Osteocyte (in vitro differentiated cells): Measurements from ENCODE around the gene LUZP2. TPM values are rescaled to one million over a fixed set of nuclear protein-coding genes. Genes with fewer than 3 reads are reported as not detected.

Source experiments
- DNase-seq: peaks from one replicate; pipeline ENCODE4 v3.0.0; 2021; ENCODE audit warnings: mixed read lengths; ENCODE audit not compliant: unreplicated experiment; ENCODE audit errors: extremely low spot score
- H3K27ac Mint-ChIP-seq: one replicate; pipeline ENCODE4 v1.8.0; 2021; ENCODE audit warnings: mild to moderate bottlenecking, mixed read lengths; ENCODE audit not compliant: unreplicated experiment
- H3K27me3 Mint-ChIP-seq: one replicate; pipeline ENCODE4 v1.8.0; 2021; ENCODE audit warnings: mixed read lengths; ENCODE audit not compliant: unreplicated experiment
- H3K36me3 Mint-ChIP-seq: one replicate; pipeline ENCODE4 v1.8.0; 2021; ENCODE audit warnings: mixed read lengths; ENCODE audit not compliant: unreplicated experiment
- H3K4me1 Mint-ChIP-seq: one replicate; pipeline ENCODE4 v1.8.0; 2021; ENCODE audit warnings: mixed read lengths; ENCODE audit not compliant: unreplicated experiment
- H3K4me3 Mint-ChIP-seq: one replicate; pipeline ENCODE4 v1.8.0; 2021; ENCODE audit warnings: mild to moderate bottlenecking, moderate library complexity, mixed read lengths; ENCODE audit not compliant: unreplicated experiment
- H3K9me3 Mint-ChIP-seq: one replicate; pipeline ENCODE4 v1.8.0; 2021; ENCODE audit warnings: mixed read lengths; ENCODE audit not compliant: unreplicated experiment
- CTCF ChIP-seq: fragments of 200-600 bp; sonication (generic); IDR thresholded peaks from 2 replicates; pipeline ENCODE4 v1.5.0; 2021; ENCODE audit warnings: antibody characterized with exemption, mild to moderate bottlenecking, moderate library complexity
- long read RNA-seq: library from polyadenylated mRNA; unstranded; transcript quantifications from one replicate; pipeline ENCODE4 v2.0.0, GENCODE V29; 2021
- total RNA-seq: library from RNA; stranded (reverse); gene quantifications from 2 replicates; pipeline ENCODE4 v1.2.1, GENCODE V29; 2021

Gene LUZP2
- 2.7 and 3.5 TPM in 2 replicates for total RNA-seq
- long read RNA-seq, partial matches to known transcripts: 0 of 1 reads
- long read RNA-seq, other reads (novel, unspliced or antisense): 1 of 1 reads

- H3K27ac Mint-ChIP-seq: peak within 1 kb of the TSS; percentile 15
- H3K4me1 Mint-ChIP-seq: peaks cover 13% of the 10 kb centered on the region
- peak; percentile 84 for DNase-seq
- H3K9me3 Mint-ChIP-seq: no peaks in the 10 kb centered on the region
- peaks cover 33% of the 10 kb centered on the region for H3K27me3 Mint-ChIP-seq
- H3K4me3 Mint-ChIP-seq: peak within 1 kb of the TSS; percentile 85
- no peaks in the 10 kb centered on the region for H3K36me3 Mint-ChIP-seq
- peak; percentile 34 for TF ChIP-seq CTCF
These were observed at the start of gene LUZP2 for GRCh38 chr11:24496736-24497725. TSS of gene LUZP2 (plus strand) at chr11:24497053.

GRCh38 chr11:24453129-24453718 lies 43.6 kb upstream of the LUZP2 start:
- Mint-ChIP-seq H3K27me3 (peaks cover 2% of the 10 kb centered on the region), H3K9me3 (no peaks in the 10 kb centered on the region), H3K4me1 (peaks cover 2% of the 10 kb centered on the region)

GRCh38 chr11:24457985-24458384 lies 38.9 kb upstream of the LUZP2 start:
- Mint-ChIP-seq H3K4me1 (no peaks in the 10 kb centered on the region), H3K4me3 (no peak overlapping the region)
- no peak for TF ChIP-seq CTCF

More at GRCh38 chr11:24453129-24453718, 43.6 kb upstream of the LUZP2 start:
- no peak for TF ChIP-seq CTCF
- Mint-ChIP-seq H3K4me3 (no peak overlapping the region), H3K27ac (no peak overlapping the region), H3K36me3 (no peaks in the 10 kb centered on the region)
- DNase-seq: no peak

DNA sequence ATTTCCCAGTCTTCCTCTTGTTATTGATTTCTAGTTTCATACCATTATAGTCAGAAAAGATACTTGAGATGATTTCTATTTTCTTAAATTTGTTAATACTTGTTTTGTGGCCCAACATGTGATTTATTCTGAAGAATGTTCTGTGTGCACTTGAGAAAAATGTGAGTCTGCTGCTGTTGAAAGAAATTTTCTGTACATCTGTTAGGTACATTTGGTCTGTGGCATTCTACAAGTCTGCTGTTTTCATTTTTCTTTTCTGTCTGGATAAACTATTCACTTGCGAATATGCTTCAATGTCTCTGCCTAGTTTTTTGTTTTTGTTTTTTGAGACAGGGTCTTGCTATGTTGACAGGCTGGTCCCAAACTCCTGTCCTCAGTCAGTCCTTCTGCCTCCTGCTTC lies 26.4 kb upstream of the LUZP2 start:
- TF ChIP-seq CTCF: no peak
- no peaks in the 10 kb centered on the region for H3K36me3 Mint-ChIP-seq
- H3K27me3 Mint-ChIP-seq: peaks cover 2% of the 10 kb centered on the region
- no peaks in the 10 kb centered on the region for H3K4me1 Mint-ChIP-seq
- H3K27ac Mint-ChIP-seq: no peak overlapping the region
- no peak overlapping the region for H3K4me3 Mint-ChIP-seq
- peaks cover 19% of the 10 kb centered on the region for H3K9me3 Mint-ChIP-seq
- no peak for DNase-seq

More at GRCh38 chr11:24457985-24458384, 38.9 kb upstream of the LUZP2 start:
- Mint-ChIP-seq H3K27me3 (peaks cover 2% of the 10 kb centered on the region), H3K9me3 (no peaks in the 10 kb centered on the region), H3K27ac (no peak overlapping the region), H3K36me3 (no peaks in the 10 kb centered on the region)
- no peak for DNase-seq

DNA sequence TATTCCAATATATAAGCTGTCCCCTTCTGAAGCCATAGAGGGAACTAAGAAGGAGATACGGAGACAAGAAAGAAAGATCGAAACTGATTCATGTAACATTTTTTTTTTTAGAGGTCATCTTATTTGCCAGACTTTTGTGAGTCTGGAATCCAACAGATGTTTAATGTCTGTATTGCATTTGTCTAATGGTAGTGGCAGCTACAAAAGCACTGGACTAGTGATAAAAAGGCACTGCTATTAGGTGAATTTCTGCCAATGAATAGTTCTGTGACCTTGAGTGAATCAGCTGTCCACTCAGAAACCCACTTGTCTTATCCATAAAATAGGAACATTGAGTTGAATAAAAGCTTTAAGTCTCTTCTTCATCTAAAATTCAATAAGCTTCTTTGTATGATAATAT lies 25.8 kb upstream of the LUZP2 start:
- H3K4me3 Mint-ChIP-seq: no peak overlapping the region
- H3K4me1 Mint-ChIP-seq: no peaks in the 10 kb centered on the region
- TF ChIP-seq CTCF: no peak
- no peak overlapping the region for H3K27ac Mint-ChIP-seq
- no peaks in the 10 kb centered on the region for H3K36me3 Mint-ChIP-seq
- no peak for DNase-seq
- peaks cover 25% of the 10 kb centered on the region for H3K9me3 Mint-ChIP-seq
- peaks cover 2% of the 10 kb centered on the region for H3K27me3 Mint-ChIP-seq
